Measurements from ENCODE around the gene P2RY8. TPM values are rescaled to one million over a fixed set of nuclear protein-coding genes. Genes with fewer than 3 reads are reported as not detected.

P2RY8 gene
- total RNA-seq, 6 donors from 2014 or later = 1.7 to 4.4 (median 3.3) TPM

- peaks cover 0 to 4% (median 0%) of the 10 kb centered on the region in 4 donors for H3K27me3 ChIP-seq
These were observed 73.4 kb downstream of the P2RY8 start for GRCh38 chrX:1463581-1463980.

GRCh38 chrX:1462596-1463251, 74.3 kb downstream of the P2RY8 start:
- WGBS, 2 donors = 37 to 48% methylated on average over 19 of the region's 19 CpGs
- TF ChIP-seq CTCF (IDR thresholded peaks at IDR 0.05) (no peak), POLR2AphosphoS5 (IDR thresholded peaks at IDR 0.05) (peak in 1 of 2 donors; percentile 54)
- H3K27me3 ChIP-seq = peaks cover 0 to 4% (median 0%) of the 10 kb centered on the region in 4 donors
- H3K4me1 ChIP-seq = peaks cover 0 to 20% (median 5%) of the 10 kb centered on the region in 4 donors
- no peak overlapping the region for H3K4me3 ChIP-seq
- ATAC-seq (ENCODE audit: low FRiP score in 2 of 2) (peak in 1 of 2 donors; percentile 49), DNase-seq (peak in 1 of 2 donors; percentile 36)
- no peaks in the 10 kb centered on the region for H3K36me3 ChIP-seq
- peak overlapping the region in 1 of 4 donors; percentile 35 for H3K27ac ChIP-seq
- H3K9me3 ChIP-seq = no peaks in the 10 kb centered on the region

More at GRCh38 chrX:1463581-1463980, 73.4 kb downstream of the P2RY8 start:
- H3K4me3 ChIP-seq = no peak overlapping the region
- ATAC-seq (ENCODE audit: low FRiP score in 2 of 2) (no peak), DNase-seq (no peak)
- WGBS, 2 donors = 88 to 92% methylated on average over 5 of the region's 5 CpGs
- H3K36me3 ChIP-seq = no peaks in the 10 kb centered on the region
- peaks cover 0 to 20% (median 5%) of the 10 kb centered on the region in 4 donors for H3K4me1 ChIP-seq
- no peaks in the 10 kb centered on the region for H3K9me3 ChIP-seq
- no peak for TF ChIP-seq CTCF (IDR thresholded peaks at IDR 0.05)
- no peak for TF ChIP-seq POLR2AphosphoS5 (IDR thresholded peaks at IDR 0.05)
- TF ChIP-seq POLR2A (IDR thresholded peaks at IDR 0.05) = no peak
- H3K27ac ChIP-seq = peak overlapping the region in 1 of 4 donors; percentile 23

DNA sequence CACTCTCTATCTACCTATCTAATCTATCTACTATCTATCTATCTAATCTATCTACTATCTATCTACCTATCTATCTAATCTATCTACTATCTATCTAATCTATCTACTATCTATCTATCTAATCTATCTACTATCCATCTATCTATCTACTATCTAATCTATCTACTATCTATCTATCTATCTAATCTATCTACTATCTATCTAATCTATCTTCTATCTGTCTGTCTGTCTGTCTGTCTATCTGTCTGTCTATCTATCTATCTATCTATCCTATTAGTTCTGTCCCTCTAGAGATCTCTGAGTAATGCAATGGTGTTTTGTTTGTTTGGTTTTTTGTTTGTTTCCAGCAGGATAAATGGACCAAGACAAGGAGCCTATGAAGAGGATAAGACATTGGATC, 74.9 kb downstream of the P2RY8 start:
- TF ChIP-seq POLR2A (IDR thresholded peaks at IDR 0.05) = no peak
- TF ChIP-seq POLR2AphosphoS5 (IDR thresholded peaks at IDR 0.05) = no peak
- TF ChIP-seq CTCF (IDR thresholded peaks at IDR 0.05) = no peak
- H3K4me1 ChIP-seq = peaks cover 0 to 20% (median 5%) of the 10 kb centered on the region in 4 donors
- ATAC-seq (ENCODE audit: low FRiP score in 2 of 2) = no peak
- no peaks in the 10 kb centered on the region for H3K36me3 ChIP-seq
- H3K4me3 ChIP-seq = no peak overlapping the region
- no peaks in the 10 kb centered on the region for H3K9me3 ChIP-seq
- peaks cover 0 to 4% (median 0%) of the 10 kb centered on the region in 4 donors for H3K27me3 ChIP-seq
- no peak for DNase-seq
- H3K27ac ChIP-seq = no peak overlapping the region

GRCh38 chrX:1455948-1456280, 81.1 kb downstream of the P2RY8 start:
- TF ChIP-seq EP300 (IDR thresholded peaks at IDR 0.05) (no peak), POLR2AphosphoS5 (IDR thresholded peaks at IDR 0.05) (no peak), CTCF (IDR thresholded peaks at IDR 0.05) (no peak), POLR2A (IDR thresholded peaks at IDR 0.05) (no peak)
- no peak for ATAC-seq (ENCODE audit: low FRiP score in 2 of 2)
- H3K36me3 ChIP-seq = no peaks in the 10 kb centered on the region
- 72 to 75% methylated on average over 3 of the region's 3 CpGs for WGBS, 2 donors
- no peak overlapping the region for H3K4me3 ChIP-seq
- DNase-seq = peak in 1 of 2 donors; percentile 9
- H3K4me1 ChIP-seq = peaks cover 6 to 23% (median 16%) of the 10 kb centered on the region in 4 donors
- H3K27me3 ChIP-seq = no peaks in the 10 kb centered on the region
- H3K9me3 ChIP-seq = no peaks in the 10 kb centered on the region
- no peak overlapping the region for H3K27ac ChIP-seq

Measured in upper lobe of left lung (tissue), 6 donors.